Activated T-cell treated with anti-CD3 and anti-CD28 coated beads for 24 hours (primary cell): Measurements from ENCODE around the gene GPATCH1.
"Not testable (repeated sequence)": the region's sequence is repeated elsewhere in the genome, so short reads cannot be mapped to it uniquely, and the experiment has no call there.

Experiments
- DNase-seq: peaks from one replicate; pipeline ENCODE4 v3.0.0-alpha.2; 2020; ENCODE audit warnings: low read depth

Gene GPATCH1

GRCh38 chr19:33111587-33111986 is 30.6 kb downstream of the GPATCH1 start:
- no peak for DNase-seq

DNA sequence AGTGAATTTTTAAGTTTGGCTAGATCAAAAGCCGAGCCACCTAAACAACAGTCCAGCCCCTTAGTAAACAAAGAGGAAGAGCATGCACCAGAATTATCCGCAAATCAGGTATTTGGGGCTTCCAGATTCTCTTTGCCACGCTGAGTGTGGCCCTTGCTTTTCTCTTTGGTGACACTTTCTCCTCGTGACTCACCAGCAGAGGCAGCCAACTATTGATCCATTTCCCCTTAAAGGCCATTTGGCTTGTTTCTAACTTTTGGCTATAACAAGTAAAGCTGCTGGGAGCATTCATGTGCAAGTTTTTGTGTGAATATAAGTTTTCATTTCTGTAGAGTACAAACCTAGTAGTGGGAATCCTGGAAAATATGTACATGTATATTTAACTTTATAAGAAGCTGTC is 33.3 kb downstream of the GPATCH1 start:
- no peak for DNase-seq

DNA sequence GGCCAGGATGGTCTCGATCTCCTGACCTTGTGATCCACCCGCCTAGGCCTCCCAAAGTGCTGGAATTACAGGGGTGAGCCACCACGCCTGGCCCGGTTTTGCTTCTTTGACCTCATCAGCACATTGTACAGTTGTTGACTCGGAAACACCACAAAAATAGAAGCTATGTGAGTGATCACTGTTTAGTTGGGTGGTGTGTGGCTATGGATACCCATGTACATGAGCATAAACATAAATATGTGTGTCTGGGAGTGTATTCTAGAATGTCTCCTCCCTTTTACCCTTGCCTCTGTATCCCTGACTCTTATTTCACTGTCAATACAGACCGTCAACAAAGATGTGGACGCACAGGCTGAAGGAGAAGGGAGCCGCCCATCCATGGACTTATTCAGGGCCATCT is 36.5 kb downstream of the GPATCH1 start:
- DNase-seq, result no peak

DNA sequence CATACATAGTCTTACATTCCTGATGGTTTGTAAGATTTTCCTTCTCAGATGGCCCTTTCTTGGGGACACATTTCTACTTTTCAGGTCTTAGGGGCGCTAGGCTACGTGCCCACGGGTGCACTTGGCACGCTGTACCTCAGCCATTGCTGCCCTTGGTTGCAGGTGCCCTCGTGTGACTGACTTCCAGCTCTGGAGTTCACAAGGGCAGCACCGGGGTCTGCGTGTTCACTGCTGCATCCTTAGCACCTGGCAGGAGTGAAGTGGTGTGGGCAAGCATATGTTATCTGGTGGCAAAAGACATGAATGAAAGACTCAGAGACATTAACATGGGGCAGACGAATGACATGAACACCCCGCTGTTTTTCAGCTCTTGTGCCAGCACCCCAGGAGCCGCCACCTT is 37.7 kb downstream of the GPATCH1 start:
- no peak for DNase-seq

- DNase-seq, result no peak
Observed at GRCh38 chr19:33124207-33125098, 43.5 kb downstream of the GPATCH1 start.

- peak; percentile 49 for DNase-seq
Observed at GRCh38 chr19:33125929-33126388, 45.0 kb downstream of the GPATCH1 start.

GRCh38 chr19:33126712-33127111 is 45.7 kb downstream of the GPATCH1 start:
- not testable (repeated sequence) for DNase-seq

DNA sequence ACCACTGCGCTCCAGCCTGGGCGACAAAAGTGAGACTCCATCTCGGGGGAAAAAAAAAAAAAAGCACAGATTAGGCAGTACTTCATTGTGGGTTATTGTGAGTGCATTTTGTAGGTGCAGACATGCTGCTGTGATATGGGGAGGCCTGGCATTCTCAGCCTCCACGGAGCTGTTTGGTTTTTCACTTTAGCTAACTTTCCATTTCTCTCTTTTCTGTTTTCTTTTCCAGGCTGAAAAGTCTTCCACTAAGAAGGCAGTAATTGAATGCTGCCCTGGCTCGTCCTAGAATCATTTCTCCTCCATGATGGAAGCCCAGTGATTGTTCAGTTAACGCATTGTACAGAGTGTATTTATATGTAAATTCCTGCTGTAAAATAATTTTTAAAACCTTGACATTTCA is 48.9 kb downstream of the GPATCH1 start:
- DNase-seq, result no peak

GRCh38 chr19:33130433-33130832 is 49.5 kb downstream of the GPATCH1 start:
- DNase-seq, result no peak

GRCh38 chr19:33132021-33132420 is 51.0 kb downstream of the GPATCH1 start, which contains the start of gene WDR88:
Gene WDR88 (plus strand): TSS chr19:33132114. CDS start chr19:33132170, 56 bp downstream.
- no peak for DNase-seq

- no peak for DNase-seq
Observed at GRCh38 chr19:33132425-33132824, 51.4 kb downstream of the GPATCH1 start.

DNA sequence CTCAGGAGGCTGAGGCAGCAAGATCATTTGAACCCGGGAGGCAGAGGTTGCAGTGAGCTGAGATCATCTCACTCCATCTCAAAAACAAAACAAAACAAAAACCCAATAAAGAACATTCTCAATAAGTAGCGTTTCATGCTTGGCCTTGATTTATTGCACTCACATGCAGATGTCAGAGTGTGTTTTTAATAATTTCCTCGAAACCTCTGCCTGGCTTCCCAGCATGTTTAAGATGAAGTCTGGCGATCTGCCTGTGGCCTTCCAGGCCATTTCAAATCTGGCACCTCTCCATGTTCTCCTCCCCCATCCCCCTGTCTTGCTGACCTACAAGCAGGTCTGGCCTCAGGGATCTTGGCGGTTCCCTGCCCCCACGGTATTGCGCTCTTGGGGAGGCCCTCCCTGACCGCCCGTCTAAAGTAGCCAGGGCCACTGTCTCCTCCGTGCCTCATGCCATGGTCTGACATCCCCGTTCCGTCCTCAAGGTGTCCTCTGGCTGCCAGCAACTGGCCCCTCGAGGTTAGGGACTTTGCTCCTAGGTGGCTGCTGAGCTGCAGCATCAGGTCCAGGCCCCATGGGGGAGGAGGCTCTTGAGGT is 52.6 kb downstream of the GPATCH1 start:
- DNase-seq, result no peak

DNA sequence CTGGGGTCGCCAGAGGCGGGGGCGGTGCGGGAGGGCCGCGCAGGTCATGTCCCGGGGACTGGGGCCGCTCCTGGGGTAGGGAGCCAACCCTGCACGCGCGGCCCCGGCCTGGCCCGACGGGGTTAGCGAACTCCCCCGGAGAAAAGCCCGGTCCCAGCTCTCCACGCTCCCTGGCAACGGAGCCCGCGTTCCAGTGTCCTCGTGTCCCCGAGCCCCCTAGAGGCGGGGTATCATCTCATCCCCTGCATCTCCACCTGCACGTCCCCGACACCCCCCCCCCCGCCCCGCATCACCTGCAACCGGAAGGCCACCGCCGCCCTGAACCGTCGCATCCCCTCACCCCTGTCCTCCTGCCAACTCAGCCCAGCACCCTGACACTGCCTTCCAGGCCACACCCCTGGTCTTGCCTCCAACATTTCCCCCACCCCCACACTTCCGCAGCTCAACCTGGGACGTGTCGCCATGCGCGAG is 53.6 kb downstream of the GPATCH1 start:
- DNase-seq, result peak; percentile 38

DNA sequence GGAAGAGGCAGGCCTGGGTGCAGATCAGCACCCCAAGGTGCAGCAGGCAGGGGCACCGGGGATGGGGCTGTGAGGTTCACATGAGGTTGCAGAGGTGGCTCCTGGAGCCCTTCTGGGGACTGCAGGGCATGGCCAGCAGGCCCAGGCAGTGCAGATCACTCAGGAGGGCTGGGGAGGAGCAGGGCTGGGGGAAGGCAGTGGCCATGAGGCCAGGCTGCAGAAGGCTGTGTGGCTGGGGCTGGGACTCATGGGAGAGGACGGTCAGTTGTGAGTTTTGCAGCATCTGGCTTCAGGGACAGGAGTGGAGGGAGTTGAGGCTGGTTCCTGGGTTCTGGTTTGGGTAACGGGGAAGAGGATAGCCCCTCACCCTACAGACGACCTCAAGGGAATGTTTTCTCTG is 58.2 kb downstream of the GPATCH1 start:
- DNase-seq, result no peak

DNA sequence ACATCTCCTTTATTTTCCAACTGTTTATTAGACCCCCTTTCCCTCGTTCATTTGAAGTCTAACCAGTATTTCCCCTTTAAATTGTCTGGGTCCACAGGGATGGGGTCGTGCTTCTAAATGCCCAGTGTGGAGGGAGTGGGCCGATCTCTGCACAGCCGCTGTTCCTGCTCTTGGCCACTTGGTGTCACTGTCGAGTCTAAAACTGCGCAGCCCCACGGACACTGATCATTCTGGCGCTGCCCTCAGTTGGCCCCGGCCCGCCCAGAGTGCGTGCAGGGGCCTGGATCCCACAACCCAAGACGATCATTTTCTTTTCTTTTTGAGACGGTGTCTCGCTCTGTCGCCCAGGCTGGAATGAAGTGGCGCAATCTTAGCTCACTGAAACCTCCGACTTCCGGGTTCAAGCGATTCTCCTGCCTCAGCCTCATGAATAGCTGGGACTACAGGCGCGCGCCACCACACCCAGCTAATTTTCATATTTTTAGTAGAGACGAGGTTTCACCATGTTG is 63.0 kb downstream of the GPATCH1 start:
- peak; percentile 45 for DNase-seq

DNA sequence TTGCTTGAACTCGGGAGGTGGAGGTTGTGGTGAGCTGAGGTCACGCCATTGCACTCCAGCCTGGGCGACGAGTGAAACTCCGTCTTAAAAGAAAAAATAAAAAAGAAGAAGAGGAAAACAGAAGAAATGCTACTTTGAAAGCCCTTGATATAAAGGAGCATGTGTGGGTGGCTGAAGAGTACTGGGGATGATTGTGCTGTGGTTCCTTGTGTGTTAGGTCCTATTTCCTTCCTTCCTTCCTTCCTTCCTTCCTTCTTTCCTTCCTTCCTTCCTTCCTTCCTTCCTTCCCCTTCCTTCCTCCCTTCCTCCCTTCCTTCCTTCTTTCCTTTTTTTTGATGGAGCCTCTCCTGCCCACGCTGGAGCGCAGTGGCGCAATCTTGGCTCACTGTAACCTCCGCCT is 65.2 kb downstream of the GPATCH1 start:
- DNase-seq, result no peak

GRCh38 chr19:33147538-33147937 is 66.6 kb downstream of the GPATCH1 start:
- no peak for DNase-seq

DNA sequence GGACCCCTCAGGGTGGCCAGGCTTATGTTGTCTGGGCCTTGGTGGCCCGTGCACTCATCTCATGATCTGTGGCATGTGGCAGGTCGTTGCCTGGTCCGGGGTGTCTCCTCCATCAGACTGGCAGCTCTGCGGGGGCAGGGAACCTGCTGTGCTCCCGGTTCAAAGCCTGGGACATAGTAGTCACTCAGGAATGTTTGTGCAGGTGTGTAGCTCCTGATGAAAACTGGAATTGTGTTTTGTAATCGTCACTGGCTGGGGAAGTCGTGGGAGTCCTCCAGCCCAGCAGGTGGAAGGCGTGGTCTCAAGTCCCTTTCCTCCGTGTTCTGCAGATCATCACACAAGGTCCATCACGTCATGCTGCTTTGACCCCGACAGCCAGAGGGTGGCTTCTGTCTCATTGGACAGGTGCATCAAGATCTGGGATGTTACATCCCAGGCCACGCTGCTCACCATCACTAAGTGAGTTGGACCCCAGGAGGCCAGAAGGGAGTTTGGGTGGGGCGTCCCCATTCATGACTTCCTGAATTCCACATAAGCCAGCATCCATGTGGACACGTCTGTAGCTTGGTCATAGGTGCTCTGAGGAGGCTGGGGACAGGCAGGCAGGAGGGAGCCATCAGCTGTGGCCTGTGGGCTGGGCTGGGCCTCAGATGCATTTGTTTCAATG is 70.0 kb downstream of the GPATCH1 start:
- DNase-seq, result no peak

DNA sequence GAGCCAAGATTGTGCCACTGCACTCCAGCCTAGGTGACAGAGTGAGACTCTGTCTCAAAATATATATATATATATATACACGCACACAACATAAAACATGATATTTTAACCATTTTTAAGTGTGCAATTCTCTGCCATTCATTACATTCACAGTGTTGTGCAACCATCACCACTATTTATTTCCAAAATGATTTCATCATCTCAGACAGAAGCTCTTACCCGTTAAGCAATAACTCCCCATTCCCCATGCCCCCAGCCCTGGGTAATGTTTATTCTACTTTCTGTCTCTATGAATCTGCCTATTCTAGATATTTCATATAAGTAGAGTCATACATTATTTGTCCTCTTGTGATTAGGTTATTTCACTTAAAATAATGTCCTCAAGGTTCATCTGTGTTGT is 71.2 kb downstream of the GPATCH1 start:
- DNase-seq, result no peak

DNA sequence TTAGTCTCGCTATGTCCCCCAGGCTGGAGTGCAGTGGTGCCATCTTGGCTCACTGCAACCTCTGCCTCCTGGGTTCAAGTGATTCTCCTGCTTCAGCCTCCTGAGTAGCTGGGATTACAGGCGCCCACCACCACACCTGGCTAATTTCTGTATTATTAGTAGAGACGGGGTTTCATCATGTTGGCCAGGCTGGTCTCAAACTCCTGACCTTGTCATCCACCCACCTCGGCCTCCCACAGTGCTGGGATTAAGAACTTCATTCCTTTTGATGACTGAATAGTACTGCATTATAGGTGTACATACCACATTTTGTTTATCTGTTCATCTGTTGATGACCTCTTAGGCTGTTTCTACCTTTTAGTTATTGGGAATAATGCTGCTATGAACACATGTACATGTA is 71.6 kb downstream of the GPATCH1 start:
- not testable (repeated sequence) for DNase-seq

DNA sequence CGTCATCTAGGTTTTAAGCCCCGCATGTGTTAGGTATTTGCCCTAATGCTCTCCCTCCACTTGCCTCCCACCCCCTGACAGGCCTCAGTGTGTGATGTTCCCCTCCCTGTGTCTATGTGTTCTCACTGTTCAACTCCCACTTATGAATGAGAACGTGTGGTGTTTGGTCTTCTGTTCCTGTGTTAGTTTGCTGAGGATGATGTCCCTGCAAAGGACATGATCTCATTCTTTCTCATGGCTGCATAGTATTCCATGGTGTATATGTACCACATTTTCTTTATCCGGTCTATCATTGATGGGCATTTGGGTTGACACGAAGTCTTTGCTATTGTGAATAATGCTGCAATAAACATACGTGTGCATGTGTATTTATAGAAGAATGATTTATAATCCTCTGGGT is 73.3 kb downstream of the GPATCH1 start:
- not testable (repeated sequence) for DNase-seq

GRCh38 chr19:33156334-33156733 is 75.4 kb downstream of the GPATCH1 start:
- no peak for DNase-seq
